K562 (cell line): Measurements from ENCODE around the gene GLI3. TPM values are rescaled to one million over a fixed set of nuclear protein-coding genes. Genes with fewer than 3 reads are reported as not detected.

Experiments
- ATAC-seq: fragments of 200-7000 bp; cut with Tn5 transposase; 3 replicates; pipeline ENCODE4 v1.9.1; 2020; ENCODE audit warnings: moderate library complexity
- BruUV-seq: library from RNA; stranded (reverse); fragments of 400-500 nt; replicated peaks from 2 replicates; lab custom pipeline; 2021; lab: Mats Ljungman, UMichigan
- CTCF ChIA-PET: fragments of 300-600 bp; formaldehyde crosslinking; extraction: SDS; loops from one replicate; lab custom pipeline; 2021; ENCODE audit warnings: low intra/inter-chr PET ratio; lab: Yijun Ruan, JAX
- POLR2A ChIA-PET: fragments of 300-600, 350-650 bp; sonication (Branson Sonifier 250); formaldehyde crosslinking; extraction: SDS; loops from one replicate; lab custom pipeline; 2021; ENCODE audit warnings: antibody characterized with exemption, inconsistent platforms; lab: Yijun Ruan, JAX
- DNase-seq, 4 experiments: peaks; one replicate each; pipeline versions ENCODE4 v3.0.0 to v3.0.0-alpha.2; 2011 to 2018; ENCODE audit warnings: low spot score in 3 of 4, mixed read lengths in 3 of 4; ENCODE audit errors: extremely low read depth in 1 of 4
- FAIRE-seq: peaks from 2 replicates; lab custom pipeline; 2011; peaks lifted over from hg19 to GRCh38; lab: Jason Lieb, UNC
- H2AFZ ChIP-seq: 2 replicates; pipeline ENCODE4 v1.6.0; 2011; ENCODE audit warnings: low read depth, low read length, control low read depth, inconsistent platforms
- H3K27ac ChIP-seq: fragments of 200-600 bp; 3 replicates; pipeline ENCODE4 v1.8.0; 2011; ENCODE audit warnings: low read depth, mild to moderate bottlenecking, control low read depth, inconsistent platforms, low read length, moderate library complexity, mixed read lengths; ENCODE audit errors: extremely low read depth
- H3K27me3 ChIP-seq, 2 experiments: fragments of 300-600 bp in 1 of 2; 2 replicates in 1 of 2; 3 replicates in 1 of 2; pipeline versions ENCODE4 v1.6.0 to v1.8.0; 2011; ENCODE audit warnings: inconsistent platforms in 2 of 2, low read length in 2 of 2, mild to moderate bottlenecking in 1 of 2, mixed read lengths in 1 of 2, moderate library complexity in 1 of 2; ENCODE audit not compliant: control insufficient read depth in 2 of 2, insufficient read depth in 2 of 2
- H3K36me3 ChIP-seq: fragments of 300-600 bp; 3 replicates; pipeline ENCODE4 v1.8.0; 2011; ENCODE audit warnings: mild to moderate bottlenecking, low read length, inconsistent platforms; ENCODE audit not compliant: control insufficient read depth, insufficient read depth
- H3K4me1 ChIP-seq, 2 experiments: fragments of 200-600 bp in 1 of 2; replicated peaks in 1 of 2; 2 replicates in 1 of 2; 3 replicates in 1 of 2; pipeline versions ENCODE4 v1.5.1 to v1.8.0; 2011; ENCODE audit warnings: inconsistent platforms in 2 of 2, low read length in 2 of 2, mild to moderate bottlenecking in 1 of 2, mixed read lengths in 1 of 2, moderate library complexity in 1 of 2; ENCODE audit not compliant: control insufficient read depth in 2 of 2, insufficient read depth in 2 of 2
- H3K4me2 ChIP-seq: 2 replicates; pipeline ENCODE4 v1.6.1; 2011; ENCODE audit warnings: low read length, control low read depth, inconsistent platforms, mixed read lengths; ENCODE audit not compliant: insufficient read depth
- H3K4me3 ChIP-seq: fragments of 200-600 bp; sonication (generic), shearing (Covaris generic); 2 replicates; pipeline ENCODE4 v1.5.1; 2016; ENCODE audit warnings: control low read depth, inconsistent platforms
- H3K79me2 ChIP-seq: fragments of 200-600 bp; 3 replicates; pipeline ENCODE4 v1.8.0; 2011; ENCODE audit warnings: low read length, inconsistent platforms; ENCODE audit not compliant: control insufficient read depth, insufficient read depth
- H3K9ac ChIP-seq, 2 experiments: 2 replicates each; pipeline versions ENCODE4 v1.6.0 to v1.6.1; 2011; ENCODE audit warnings: low read depth in 2 of 2, low read length in 2 of 2, control low read depth in 1 of 2, inconsistent platforms in 1 of 2, mild to moderate bottlenecking in 1 of 2, mixed read lengths in 1 of 2; ENCODE audit not compliant: insufficient read depth in 1 of 2
- H3K9me1 ChIP-seq: one replicate; pipeline ENCODE4 v1.6.0; 2011; ENCODE audit warnings: inconsistent platforms, mild to moderate bottlenecking, low read length, moderate library complexity; ENCODE audit not compliant: control insufficient read depth, insufficient read depth
- H3K9me3 ChIP-seq: replicated peaks from 2 replicates; pipeline ENCODE4 v1.5.1; 2011; ENCODE audit warnings: low read depth, low read length, inconsistent platforms; ENCODE audit not compliant: control insufficient read depth, insufficient read depth
- H4K20me1 ChIP-seq: replicated peaks from 2 replicates; pipeline ENCODE4 v1.6.1; 2011; ENCODE audit warnings: low read length, inconsistent platforms, mixed read lengths; ENCODE audit not compliant: control insufficient read depth, insufficient read depth
- HSF4 ChIP-seq: fragments of 250-450 bp; sonication (Bioruptor Pico); IDR thresholded peaks from 2 replicates; pipeline ENCODE4 v2.1.2; 2022; ENCODE audit warnings: mild to moderate bottlenecking, moderate library complexity, borderline replicate concordance
- IFI16 ChIP-seq: fragments of 250-450 bp; sonication (Bioruptor Pico); IDR thresholded peaks from 2 replicates; pipeline ENCODE4 v2.1.2; 2022; ENCODE audit warnings: mild to moderate bottlenecking, inconsistent platforms
- PTTG1 ChIP-seq: fragments of 450-650 bp; IDR thresholded peaks from 2 replicates; pipeline ENCODE4 v1.6.1; 2016; ENCODE audit warnings: low read depth, mild to moderate bottlenecking, missing genetic modification characterization, missing compliant biosample characterization
- RNF219 ChIP-seq: fragments of 250-450 bp; sonication (Bioruptor Pico); IDR thresholded peaks from 2 replicates; pipeline ENCODE4 v1.5.0; 2022; ENCODE audit warnings: mild to moderate bottlenecking
- U2AF2 ChIP-seq: fragments of 200-400 bp; formaldehyde crosslinking; optimal IDR thresholded peaks from 2 replicates; pipeline ENCODE3; 2017; ENCODE audit warnings: low read depth, mild to moderate bottlenecking, low read length
- ZNF140 ChIP-seq: fragments of 250-450 bp; sonication (Bioruptor Pico); IDR thresholded peaks from 2 replicates; pipeline ENCODE4 v1.8.0; 2021; ENCODE audit warnings: moderate library complexity, mild to moderate bottlenecking, inconsistent platforms
- WGBS: fragments of 100-300 bp; shearing (Covaris generic); methylation state at CpG from one replicate; pipeline ENCODE4 v1.1.6; 2016; ENCODE audit warnings: low coverage, mixed read lengths; ENCODE audit not compliant: insufficient coverage; ENCODE audit errors: missing lambda C conversion rate; 5-methylcytosine and 5-hydroxymethylcytosine counted together
- in situ Hi-C: fragments of 300-500 bp; cut with MboI; formaldehyde crosslinking; loops from 4 replicates; pipeline ENCODE4 v1.15.0; 2018; ENCODE audit warnings: inconsistent platforms, mixed read lengths
- intact Hi-C: fragments of 100-400 bp; cut with micrococcal nuclease; formaldehyde crosslinking; loops from 2 replicates; pipeline ENCODE4 v1.14.2; 2022
- polyA plus RNA-seq, 8 experiments: library from polyadenylated mRNA; depleted of rRNA in 4 of 8; stranded (reverse) in 5 of 8; unstranded in 3 of 8; fragments of >200 nt; fragmentation: Nextera tagmentation in 2 of 8; fragmentation: Illumina TruSeq in 1 of 8; extraction: Ambion mirVana in 2 of 8; extraction: Trizol in 1 of 8; gene quantifications; 2 replicates each; pipeline versions ENCODE4 v1.2.1 to v1.2.3, GENCODE V29; 2011 to 2014; ENCODE audit warnings: inconsistent platforms in 1 of 8, missing spikeins in 1 of 8
- total RNA-seq, 7 experiments: library from RNA; depleted of rRNA in 6 of 7; stranded (reverse); fragments of >200 nt in 6 of 7; fragmentation: Illumina TruSeq in 2 of 7; extraction: Trizol in 2 of 7; gene quantifications; 2 replicates each; pipeline versions ENCODE4 v1.2.1 to v1.2.3, GENCODE V29; 2011 to 2021; ENCODE audit warnings: low replicate concordance in 1 of 7

The GLI3 gene
- total and polyA plus RNA-seq, 9 of the 15 experiments (the other 6 are each of a cell fraction or from before 2014, with no cell fraction given): 0.01 to 0.18 (median 0.07) TPM; not detected in 6

DNA sequence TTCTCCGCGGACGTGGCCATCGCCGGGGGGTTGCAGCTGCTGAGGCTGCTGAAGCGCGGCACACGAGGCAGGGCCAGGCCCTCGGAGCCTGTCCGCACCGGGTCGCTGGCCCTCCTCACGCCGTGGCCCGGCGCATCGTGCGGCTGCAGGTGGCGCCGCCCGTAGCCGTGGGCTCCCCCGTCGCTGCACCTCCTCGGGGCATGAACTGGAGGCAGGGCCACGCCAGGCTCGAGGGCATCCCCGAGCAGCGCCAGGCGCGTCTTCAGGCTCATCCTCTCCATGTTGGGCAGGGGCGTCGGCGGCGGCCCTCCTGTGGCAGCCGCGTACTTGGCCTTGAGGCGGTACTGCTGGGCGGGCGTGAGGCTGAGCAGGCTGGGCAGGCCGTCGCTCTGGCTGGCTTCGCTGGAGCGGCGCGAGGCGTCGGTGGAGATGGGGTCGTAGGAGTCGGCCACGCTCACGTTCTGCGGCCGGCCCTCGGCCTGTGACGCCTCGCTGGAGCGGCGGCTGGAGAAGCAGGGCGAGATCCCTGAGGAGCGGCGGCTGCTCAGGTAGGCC lies 271.0 kb downstream of the GLI3 start:
- peaks cover 0 to 7% of the 10 kb centered on the region in 2 experiments; a peak in 1 of 5 replicates for H3K4me1 ChIP-seq
- intact Hi-C loops: no loop called here
- H3K36me3 ChIP-seq: no peaks in the 10 kb centered on the region

More for the DNA sequence above, 271.0 kb downstream of the GLI3 start:
- Histone ChIP-seq H3K27me3 (peaks cover 11 to 30% of the 10 kb centered on the region in 2 experiments; a peak in 4 of 5 replicates), H3K4me3 (no peak overlapping the region), H3K27ac (no peak overlapping the region), H3K9me1 (peaks cover 3% of the 10 kb centered on the region), H3K4me2 (no peak overlapping the region), H2AFZ (no peak overlapping the region), H3K79me2 (no peaks in the 10 kb centered on the region), H3K9ac (no peak overlapping the region), H3K9me3 (no peaks in the 10 kb centered on the region), H4K20me1 (no peaks in the 10 kb centered on the region)
- in situ Hi-C loops: no loop called here
- DNase-seq (no peak), ATAC-seq (no peak), FAIRE-seq (no peak)
- TF ChIP-seq PTTG1 (tag): no peak
- no peak for TF ChIP-seq IFI16 (CRISPR knock-in tag)
- no peak for TF ChIP-seq U2AF2
- no peak for TF ChIP-seq ZNF140 (CRISPR knock-in tag)
- TF ChIP-seq HSF4 (CRISPR knock-in tag): no peak
- no peak for TF ChIP-seq RNF219
- CTCF ChIA-PET: no interaction called here
- POLR2A ChIA-PET: no interaction called here
- WGBS: 20% methylated on average over 27 of the region's 62 CpGs
- BruUV-seq: no TSS peak
